Measurements from ENCODE around the gene ARSA.
"Not testable (repeated sequence)": the region's sequence is repeated elsewhere in the genome, so short reads cannot be mapped to it uniquely, and the experiment has no call there.

GRCh38 chr22:50640296-50640695 is 12.3 kb upstream of the ARSA start:
- TF ChIP-seq POLR2AphosphoS5, CTCF, POLR2A (IDR thresholded peaks at IDR 0.05): not testable (repeated sequence)

Data from prostate gland (tissue), 2 donors.